Measurements from ENCODE around the gene SPATA31C2.
"Not testable (repeated sequence)": the region's sequence is repeated elsewhere in the genome, so short reads cannot be mapped to it uniquely, and the experiment has no call there.

GRCh38 chr9:88118121-88118520, 20.2 kb downstream of the SPATA31C2 start:
- TF ChIP-seq, protein P1, sequence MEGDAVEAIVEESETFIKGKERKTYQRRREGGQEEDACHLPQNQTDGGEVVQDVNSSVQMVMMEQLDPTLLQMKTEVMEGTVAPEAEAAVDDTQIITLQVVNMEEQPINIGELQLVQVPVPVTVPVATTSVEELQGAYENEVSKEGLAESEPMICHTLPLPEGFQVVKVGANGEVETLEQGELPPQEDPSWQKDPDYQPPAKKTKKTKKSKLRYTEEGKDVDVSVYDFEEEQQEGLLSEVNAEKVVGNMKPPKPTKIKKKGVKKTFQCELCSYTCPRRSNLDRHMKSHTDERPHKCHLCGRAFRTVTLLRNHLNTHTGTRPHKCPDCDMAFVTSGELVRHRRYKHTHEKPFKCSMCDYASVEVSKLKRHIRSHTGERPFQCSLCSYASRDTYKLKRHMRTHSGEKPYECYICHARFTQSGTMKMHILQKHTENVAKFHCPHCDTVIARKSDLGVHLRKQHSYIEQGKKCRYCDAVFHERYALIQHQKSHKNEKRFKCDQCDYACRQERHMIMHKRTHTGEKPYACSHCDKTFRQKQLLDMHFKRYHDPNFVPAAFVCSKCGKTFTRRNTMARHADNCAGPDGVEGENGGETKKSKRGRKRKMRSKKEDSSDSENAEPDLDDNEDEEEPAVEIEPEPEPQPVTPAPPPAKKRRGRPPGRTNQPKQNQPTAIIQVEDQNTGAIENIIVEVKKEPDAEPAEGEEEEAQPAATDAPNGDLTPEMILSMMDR (conservative IDR thresholded peaks at IDR 0.05) = not testable (repeated sequence)
- not testable (repeated sequence) for TF ChIP-seq EZH2 (IDR thresholded peaks at IDR 0.05; ENCODE audit: low read depth)
